Activated CD4-positive, alpha-beta memory T cell treated with anti-CD3 and anti-CD28 coated beads for 36 hours (primary cell): Measurements from ENCODE around the gene TAS2R1. TPM values are rescaled to one million over a fixed set of nuclear protein-coding genes. Genes with fewer than 3 reads are reported as not detected.

Experiments
- CTCF ChIA-PET: fragments of 350-600 bp; sonication (Branson Sonifier 250); formaldehyde crosslinking; loops from one replicate; lab custom pipeline; 2021; ENCODE audit warnings: antibody characterized with exemption, inconsistent platforms; lab: Charles Lee
- POLR2A ChIA-PET: fragments of 350-600 bp; sonication (Branson Sonifier 250); formaldehyde crosslinking; loops from one replicate; lab custom pipeline; 2021; ENCODE audit warnings: antibody characterized with exemption; lab: Charles Lee
- DNase-seq: peaks from one replicate; pipeline ENCODE4 v3.0.0-alpha.2; 2020
- H3K27ac Mint-ChIP-seq: one replicate; pipeline ENCODE4 v1.8.0; 2021; ENCODE audit warnings: mixed read lengths
- H3K27me3 Mint-ChIP-seq: one replicate; pipeline ENCODE4 v1.8.0; 2021; ENCODE audit warnings: mixed read lengths
- H3K36me3 Mint-ChIP-seq: one replicate; pipeline ENCODE4 v1.8.0; 2021; ENCODE audit warnings: mixed read lengths
- H3K4me1 Mint-ChIP-seq: one replicate; pipeline ENCODE4 v1.8.0; 2021; ENCODE audit warnings: low read depth, mixed read lengths
- H3K4me3 Mint-ChIP-seq: one replicate; pipeline ENCODE4 v1.8.0; 2021; ENCODE audit warnings: mild to moderate bottlenecking, mixed read lengths
- H3K9me3 Mint-ChIP-seq: one replicate; pipeline ENCODE4 v1.8.0; 2021; ENCODE audit warnings: mixed read lengths
- intact Hi-C: fragments of 100-400 bp; cut with micrococcal nuclease; formaldehyde crosslinking; loops from one replicate; pipeline ENCODE4 v1.15.1; 2023
- total RNA-seq, 2 experiments: library from RNA; stranded (reverse); gene quantifications; one replicate each; pipeline ENCODE4 v1.2.3, GENCODE V29; 2021

TAS2R1 gene
- total RNA-seq, 2 experiments from 2014 or later: not detected

DNA sequence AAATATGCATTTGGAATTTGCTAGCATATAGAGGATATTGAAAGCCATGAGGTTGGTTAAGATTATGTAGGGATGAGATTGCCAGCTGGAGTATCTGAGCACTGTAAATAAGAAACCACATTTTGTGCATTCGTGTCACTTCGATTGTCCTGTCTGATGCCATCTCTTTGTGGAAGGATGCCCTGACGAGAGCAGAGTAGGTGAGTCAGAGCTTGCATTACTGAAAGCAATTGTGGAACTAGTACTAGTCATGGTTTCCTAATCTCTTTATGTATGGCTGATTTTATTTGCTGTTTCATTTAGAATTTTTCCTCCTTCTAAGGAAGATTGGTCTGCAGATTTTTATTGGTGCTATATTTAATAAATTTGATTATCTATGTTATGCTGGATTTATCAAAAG lies 14.5 kb upstream of the TAS2R1 start:
- H3K36me3 Mint-ChIP-seq: no peaks in the 10 kb centered on the region
- no peak overlapping the region for H3K4me3 Mint-ChIP-seq
- no peaks in the 10 kb centered on the region for H3K27me3 Mint-ChIP-seq
- no peaks in the 10 kb centered on the region for H3K9me3 Mint-ChIP-seq
- H3K4me1 Mint-ChIP-seq: no peaks in the 10 kb centered on the region
- CTCF ChIA-PET: no interaction called here
- DNase-seq: no peak
- POLR2A ChIA-PET: no interaction called here
- no peak overlapping the region for H3K27ac Mint-ChIP-seq
- intact Hi-C loops: no loop called here

DNA sequence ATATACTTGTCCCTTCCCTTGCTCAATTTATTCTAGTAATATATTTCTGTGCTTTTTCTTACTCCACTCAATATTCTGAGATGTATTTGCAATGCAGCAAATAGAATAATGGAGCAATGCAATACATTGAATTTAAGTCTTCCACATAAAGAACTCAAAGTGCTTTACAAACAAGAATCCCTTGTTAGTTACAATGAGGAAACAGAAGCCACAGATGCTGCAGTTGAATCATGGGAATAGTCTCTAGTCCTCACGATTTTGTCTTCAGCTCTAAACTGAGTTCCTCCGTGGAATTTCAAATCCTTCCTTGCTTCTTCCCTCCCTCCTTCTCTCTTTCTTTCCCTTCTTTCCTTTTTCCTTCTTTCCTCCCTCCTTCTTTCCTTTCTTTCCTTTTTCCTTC lies 12.5 kb upstream of the TAS2R1 start:
- H3K4me3 Mint-ChIP-seq: no peak overlapping the region
- no peaks in the 10 kb centered on the region for H3K4me1 Mint-ChIP-seq
- no peak overlapping the region for H3K27ac Mint-ChIP-seq
- ChIA-PET CTCF (no interaction called here), POLR2A (no interaction called here)
- H3K27me3 Mint-ChIP-seq: no peaks in the 10 kb centered on the region
- peaks cover 9% of the 10 kb centered on the region for H3K9me3 Mint-ChIP-seq
- DNase-seq: no peak
- H3K36me3 Mint-ChIP-seq: no peaks in the 10 kb centered on the region
- intact Hi-C loops: no loop called here

DNA sequence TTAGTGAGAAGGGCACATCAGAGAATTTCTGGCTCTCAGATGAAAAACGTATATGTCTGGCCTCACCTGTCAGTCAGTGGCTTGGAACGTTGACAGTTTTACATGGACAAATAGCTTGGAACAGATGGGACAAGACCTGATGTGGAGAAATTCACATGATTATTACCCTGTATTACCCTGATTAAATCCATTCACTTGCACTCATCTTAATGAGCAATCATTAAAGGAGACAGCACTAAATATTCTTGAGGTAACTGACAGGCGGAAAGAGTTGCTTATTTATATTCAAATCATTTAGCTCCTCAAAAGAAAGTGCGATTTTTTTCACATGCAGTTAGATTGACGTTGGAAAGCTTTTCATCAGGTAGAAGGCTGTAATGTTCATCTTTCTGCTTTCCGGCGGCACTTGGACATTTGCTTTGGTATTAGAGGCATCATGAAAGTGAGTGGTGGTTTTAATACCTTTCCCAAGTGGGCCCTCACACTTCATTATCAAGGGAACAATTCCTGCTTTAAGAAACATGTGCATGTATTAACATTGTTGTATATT lies 11.7 kb upstream of the TAS2R1 start:
- peaks cover 16% of the 10 kb centered on the region for H3K9me3 Mint-ChIP-seq
- ChIA-PET CTCF (no interaction called here), POLR2A (no interaction called here)

DNA sequence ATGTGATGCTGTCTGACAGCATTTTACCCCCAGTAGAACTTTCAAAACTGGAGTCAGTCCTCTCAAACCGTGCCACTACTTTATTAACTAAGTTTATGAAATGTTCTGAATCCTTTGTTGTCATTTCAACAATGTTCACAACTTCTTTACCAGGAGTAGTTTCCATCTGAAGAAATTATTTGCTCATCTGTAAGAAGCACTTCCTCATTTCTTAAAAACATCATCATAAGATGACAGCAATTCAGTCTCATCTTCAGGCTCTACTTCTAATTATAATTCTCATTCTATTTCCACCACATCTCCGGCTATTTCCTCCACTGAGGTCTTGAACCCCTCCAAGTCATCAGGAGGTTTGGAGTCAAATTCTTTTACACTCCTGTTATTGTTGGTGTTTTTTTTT lies 2.3 kb upstream of the TAS2R1 start:
- Mint-ChIP-seq H3K27ac (no peak overlapping the region), H3K4me1 (no peaks in the 10 kb centered on the region), H3K9me3 (peaks cover 29% of the 10 kb centered on the region), H3K27me3 (no peaks in the 10 kb centered on the region), H3K36me3 (peaks cover 2% of the 10 kb centered on the region), H3K4me3 (no peak overlapping the region)
- intact Hi-C loops: no loop called here
- no peak for DNase-seq
- ChIA-PET POLR2A (no interaction called here), CTCF (no interaction called here)

More for the DNA sequence above, 11.7 kb upstream of the TAS2R1 start:
- no peaks in the 10 kb centered on the region for H3K27me3 Mint-ChIP-seq
- no peaks in the 10 kb centered on the region for H3K36me3 Mint-ChIP-seq
- H3K4me1 Mint-ChIP-seq: no peaks in the 10 kb centered on the region
- DNase-seq: no peak
- H3K4me3 Mint-ChIP-seq: no peak overlapping the region
- intact Hi-C loops: no loop called here
- no peak overlapping the region for H3K27ac Mint-ChIP-seq

DNA sequence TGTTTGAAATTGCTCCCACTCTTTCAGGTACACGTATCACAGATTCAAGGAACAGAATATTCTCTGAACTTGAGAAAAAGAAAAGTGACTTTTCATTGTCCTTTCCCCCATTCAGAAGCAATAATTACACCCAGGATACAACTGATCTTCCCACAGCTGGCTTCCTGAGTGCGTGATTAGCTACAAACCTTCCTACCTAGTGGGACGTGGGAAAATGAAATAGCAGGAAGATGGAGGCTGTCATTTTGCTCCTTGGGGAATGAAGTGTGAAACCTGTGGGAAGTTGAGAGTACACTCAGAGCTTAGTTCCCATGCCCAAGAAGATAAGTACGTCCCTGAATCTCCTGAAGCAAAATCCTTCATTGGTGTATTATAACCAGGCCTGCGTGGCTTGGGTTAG lies 2.6 kb downstream of the TAS2R1 start:
- no peak for DNase-seq
- Mint-ChIP-seq H3K36me3 (no peaks in the 10 kb centered on the region), H3K27ac (no peak overlapping the region), H3K9me3 (no peaks in the 10 kb centered on the region), H3K27me3 (no peaks in the 10 kb centered on the region), H3K4me3 (no peak overlapping the region), H3K4me1 (no peaks in the 10 kb centered on the region)
- CTCF ChIA-PET: interaction anchor here (0.6 kb wide), 1 partner anchor 10 kb away, joined by 3 read pairs; no protein-coding TSS in a partner anchor
- intact Hi-C loops: no loop called here
- POLR2A ChIA-PET: no interaction called here

DNA sequence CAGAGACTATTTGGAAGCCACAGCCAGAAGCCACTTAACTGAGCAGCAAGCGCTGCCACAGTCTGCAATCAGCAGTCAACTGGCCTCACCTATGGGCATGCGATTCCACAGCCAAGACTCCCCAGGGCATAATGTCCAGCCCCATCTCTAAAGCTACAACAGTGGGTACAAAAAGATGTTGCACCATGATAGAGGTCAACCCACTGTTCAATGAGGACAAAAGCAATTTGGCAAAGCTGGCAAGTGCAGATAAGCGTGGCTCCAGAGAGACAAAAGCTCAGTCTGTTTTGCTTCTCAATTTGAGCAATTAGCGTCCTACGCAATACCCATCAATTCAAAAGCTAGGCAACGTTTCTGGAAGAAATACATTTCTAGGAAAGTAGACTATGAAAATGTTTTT lies 3.2 kb downstream of the TAS2R1 start:
- Mint-ChIP-seq H3K27me3 (no peaks in the 10 kb centered on the region), H3K36me3 (no peaks in the 10 kb centered on the region), H3K27ac (no peak overlapping the region), H3K4me3 (no peak overlapping the region), H3K4me1 (no peaks in the 10 kb centered on the region), H3K9me3 (no peaks in the 10 kb centered on the region)
- intact Hi-C loops: no loop called here
- POLR2A ChIA-PET: no interaction called here
- DNase-seq: no peak
- CTCF ChIA-PET: interaction anchor here (0.6 kb wide), 1 partner anchor 10 kb away, joined by 3 read pairs; no protein-coding TSS in a partner anchor

DNA sequence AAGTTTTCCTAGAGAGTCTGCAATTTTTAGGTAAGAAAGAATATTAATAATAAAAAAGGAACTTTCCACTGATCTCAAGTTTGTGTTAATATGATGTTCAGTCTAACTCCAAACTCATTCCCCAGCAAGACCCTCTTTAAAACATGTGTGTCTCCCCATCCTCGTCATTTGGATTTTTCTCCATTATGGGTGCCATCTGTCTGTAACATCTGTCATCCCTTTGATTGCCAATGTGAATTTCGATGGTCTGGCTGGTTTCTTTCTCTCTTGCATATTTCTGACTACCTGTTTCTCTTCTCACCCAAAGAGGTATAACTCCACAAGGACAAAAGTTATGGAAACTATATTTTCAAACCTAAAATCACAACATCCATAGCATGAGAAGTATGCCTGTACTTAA lies 4.4 kb downstream of the TAS2R1 start:
- POLR2A ChIA-PET: no interaction called here

DNA sequence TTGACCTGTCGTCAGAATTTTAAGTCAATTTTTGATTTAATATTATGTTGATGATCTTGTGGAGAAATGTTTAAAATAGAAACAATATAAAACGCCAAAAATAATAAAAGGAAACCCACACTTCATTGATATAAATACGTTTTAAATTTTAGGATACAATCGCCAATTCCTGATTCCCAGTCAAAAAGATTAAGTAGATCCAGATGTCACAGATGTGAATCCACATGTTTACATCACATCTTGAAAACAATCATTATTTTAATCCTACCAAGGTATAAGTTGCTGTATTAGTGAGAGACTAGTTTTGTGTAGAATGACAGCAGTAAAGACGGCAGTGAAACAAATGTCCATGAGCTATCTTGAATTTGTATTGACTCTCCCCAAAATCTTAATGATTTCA lies 4.9 kb downstream of the TAS2R1 start:
- Mint-ChIP-seq H3K4me1 (no peaks in the 10 kb centered on the region), H3K9me3 (no peaks in the 10 kb centered on the region), H3K27me3 (no peaks in the 10 kb centered on the region), H3K36me3 (no peaks in the 10 kb centered on the region), H3K27ac (no peak overlapping the region), H3K4me3 (no peak overlapping the region)
- DNase-seq: no peak
- intact Hi-C loops: no loop called here
- ChIA-PET POLR2A (no interaction called here), CTCF (no interaction called here)

More for the DNA sequence above, 4.4 kb downstream of the TAS2R1 start:
- CTCF ChIA-PET: no interaction called here
- intact Hi-C loops: no loop called here
- DNase-seq: no peak
- Mint-ChIP-seq H3K36me3 (no peaks in the 10 kb centered on the region), H3K27ac (no peak overlapping the region), H3K4me3 (no peak overlapping the region), H3K9me3 (no peaks in the 10 kb centered on the region), H3K4me1 (no peaks in the 10 kb centered on the region), H3K27me3 (no peaks in the 10 kb centered on the region)

DNA sequence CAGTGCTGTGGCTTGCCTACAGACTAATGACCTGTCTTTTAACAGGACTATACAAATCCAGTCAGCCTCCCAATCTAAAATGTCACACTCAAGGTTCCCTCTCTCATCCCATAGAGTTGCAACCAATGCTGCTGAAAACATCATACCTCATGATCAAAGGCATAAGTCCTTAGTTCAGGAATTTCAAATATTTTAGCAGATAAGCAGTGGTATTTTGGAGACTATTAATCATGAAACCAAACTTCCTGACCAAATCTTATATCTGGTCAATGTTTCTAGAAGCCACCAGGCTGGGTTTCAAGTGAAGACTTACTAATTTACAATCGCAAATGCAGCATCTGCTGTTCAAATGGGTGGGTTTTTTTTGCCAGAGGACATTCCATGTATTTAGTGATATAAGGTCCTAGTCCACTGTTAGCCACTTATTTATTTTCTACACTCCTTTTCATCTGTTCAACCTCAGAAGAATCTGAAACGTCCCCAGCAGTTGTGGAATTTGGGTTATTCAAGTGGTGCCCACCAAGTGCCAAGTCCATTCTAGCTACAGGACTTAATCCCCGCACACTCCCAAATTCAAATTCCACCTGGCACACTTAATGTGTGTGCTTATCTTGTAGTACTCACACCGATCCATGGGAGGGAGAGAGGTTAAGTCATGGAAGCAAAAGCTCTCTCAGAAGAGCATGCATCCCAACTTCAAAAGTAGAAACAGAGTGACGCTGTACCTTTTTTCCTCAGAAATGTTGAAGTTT lies 5.8 kb downstream of the TAS2R1 start:
- intact Hi-C loops: no loop called here
- ChIA-PET POLR2A (no interaction called here), CTCF (interaction anchor here (0.6 kb wide), 1 partner anchor 65 kb away, joined by 3 read pairs; no protein-coding TSS in a partner anchor)
- no peaks in the 10 kb centered on the region for H3K27me3 Mint-ChIP-seq
- no peaks in the 10 kb centered on the region for H3K4me1 Mint-ChIP-seq
- H3K4me3 Mint-ChIP-seq: no peak overlapping the region
- H3K27ac Mint-ChIP-seq: no peak overlapping the region
- no peaks in the 10 kb centered on the region for H3K9me3 Mint-ChIP-seq
- DNase-seq: no peak
- no peaks in the 10 kb centered on the region for H3K36me3 Mint-ChIP-seq

DNA sequence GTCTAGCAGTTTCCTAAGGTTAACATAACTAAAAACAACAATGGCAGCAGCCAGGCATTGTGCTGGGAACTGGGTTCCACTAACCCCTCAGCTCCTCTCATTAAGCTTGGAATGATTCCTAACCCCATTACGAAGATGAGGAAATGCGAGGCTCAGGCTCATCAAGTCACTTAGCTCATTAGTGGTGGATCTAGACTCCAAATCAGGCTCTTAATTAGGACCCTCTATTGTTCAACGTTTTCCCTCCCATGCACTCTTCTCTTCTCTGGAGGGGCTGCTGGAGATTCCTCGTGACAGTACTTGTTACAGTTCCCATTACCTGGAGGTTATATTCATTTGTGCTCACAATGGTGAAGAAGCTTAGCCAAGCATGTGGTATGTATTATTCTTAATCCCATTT lies 6.5 kb downstream of the TAS2R1 start:
- Mint-ChIP-seq H3K4me1 (no peaks in the 10 kb centered on the region), H3K27ac (no peak overlapping the region), H3K9me3 (no peaks in the 10 kb centered on the region), H3K4me3 (no peak overlapping the region), H3K36me3 (no peaks in the 10 kb centered on the region), H3K27me3 (no peaks in the 10 kb centered on the region)
- POLR2A ChIA-PET: no interaction called here
- no peak for DNase-seq
- intact Hi-C loops: no loop called here
- CTCF ChIA-PET: interaction anchor here (0.6 kb wide), 1 partner anchor 66 kb away, joined by 3 read pairs; no protein-coding TSS in a partner anchor

DNA sequence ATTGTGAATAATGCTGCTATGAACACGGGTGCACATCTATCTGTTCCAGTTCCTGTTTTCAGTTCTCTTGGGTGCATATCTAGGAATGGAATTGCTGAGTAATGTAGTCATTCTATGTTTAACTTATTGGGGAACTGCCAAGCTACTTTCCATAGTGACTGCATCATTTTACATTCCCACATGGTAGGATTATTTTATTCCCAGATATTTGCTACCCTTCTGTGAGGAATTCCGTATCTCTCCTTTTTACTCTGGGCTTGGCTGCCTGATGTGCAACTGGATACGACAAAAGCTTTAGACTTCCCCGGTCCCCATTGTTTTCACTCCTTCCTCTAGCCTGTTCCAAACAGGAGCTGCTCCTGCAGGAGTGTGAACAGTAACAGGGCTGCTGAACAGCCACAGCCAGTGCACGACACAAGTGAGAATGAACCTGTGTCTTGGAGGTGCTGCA lies 7.2 kb downstream of the TAS2R1 start:
- H3K27ac Mint-ChIP-seq: no peak overlapping the region
- no peaks in the 10 kb centered on the region for H3K4me1 Mint-ChIP-seq
- no peak for DNase-seq
- H3K9me3 Mint-ChIP-seq: no peaks in the 10 kb centered on the region
- H3K27me3 Mint-ChIP-seq: no peaks in the 10 kb centered on the region
- no peaks in the 10 kb centered on the region for H3K36me3 Mint-ChIP-seq
- ChIA-PET POLR2A (no interaction called here), CTCF (no interaction called here)
- H3K4me3 Mint-ChIP-seq: no peak overlapping the region
- intact Hi-C loops: no loop called here

DNA sequence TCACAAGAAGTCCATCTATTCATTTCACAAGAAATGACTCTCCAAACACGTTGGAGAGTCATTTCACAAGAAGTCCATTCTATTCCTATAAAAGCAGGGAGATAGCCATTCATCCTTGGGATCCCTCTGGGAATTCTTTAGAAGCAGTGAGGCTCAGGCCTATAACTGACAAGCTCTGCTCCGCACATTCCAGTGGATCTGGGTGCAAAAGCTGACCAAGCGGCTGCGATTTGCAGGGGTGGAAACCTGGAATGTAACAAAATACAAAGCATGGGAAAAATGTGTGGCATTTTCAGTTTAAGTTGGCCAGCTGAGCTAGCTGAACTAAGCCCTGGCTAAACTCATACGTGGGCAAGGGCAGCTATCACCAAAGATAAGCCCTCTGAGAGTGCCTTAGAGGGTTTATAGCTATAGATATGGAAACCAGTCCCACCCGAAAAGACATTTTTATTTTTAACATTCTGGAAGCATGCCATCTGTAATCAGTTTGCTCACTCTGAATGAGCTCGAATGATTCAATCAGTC lies 8.7 kb downstream of the TAS2R1 start:
- H3K36me3 Mint-ChIP-seq: no peaks in the 10 kb centered on the region
- H3K4me1 Mint-ChIP-seq: no peaks in the 10 kb centered on the region
- intact Hi-C loops: no loop called here
- ChIA-PET CTCF (no interaction called here), POLR2A (no interaction called here)
- no peak overlapping the region for H3K27ac Mint-ChIP-seq
- no peaks in the 10 kb centered on the region for H3K9me3 Mint-ChIP-seq
- no peak overlapping the region for H3K4me3 Mint-ChIP-seq
- no peaks in the 10 kb centered on the region for H3K27me3 Mint-ChIP-seq
- DNase-seq: no peak
